GM12892 (cell line): ENCODE data around the gene FERD3L. TPM values are rescaled to one million over a fixed set of nuclear protein-coding genes. Genes with fewer than 3 reads are reported as not detected.
"Not testable (repeated sequence)": the region's sequence is repeated elsewhere in the genome, so short reads cannot be mapped to it uniquely, and the experiment has no call there.

ENCODE experiments used
- DNase-seq: peaks from one replicate; pipeline ENCODE4 v3.0.0; 2011; ENCODE audit not compliant: insufficient read length
- FAIRE-seq: peaks from 2 replicates; lab custom pipeline; 2011; peaks lifted over from hg19 to GRCh38; lab: Jason Lieb, UNC
- POLR2A ChIP-seq: IDR thresholded peaks from 2 replicates; pipeline ENCODE4 v1.6.1; 2011; ENCODE audit warnings: low read depth, low read length, control low read depth
- POLR2AphosphoS5 ChIP-seq: IDR thresholded peaks from 2 replicates; pipeline ENCODE4 v1.6.1; 2011; ENCODE audit warnings: low read depth, low read length, control low read depth
- TAF1 ChIP-seq: IDR thresholded peaks from 2 replicates; pipeline ENCODE4 v1.6.1; 2011; ENCODE audit warnings: low read depth, mild to moderate bottlenecking, control low read depth, low read length, borderline replicate concordance
- polyA plus RNA-seq: library from polyadenylated mRNA; unstranded; fragments of >200 nt; gene quantifications from one replicate; pipeline ENCODE4 v1.2.1, GENCODE V29; 2012; ENCODE audit warnings: missing spikeins, inconsistent platforms; ENCODE audit not compliant: missing spikeins

Gene FERD3L, protein sequence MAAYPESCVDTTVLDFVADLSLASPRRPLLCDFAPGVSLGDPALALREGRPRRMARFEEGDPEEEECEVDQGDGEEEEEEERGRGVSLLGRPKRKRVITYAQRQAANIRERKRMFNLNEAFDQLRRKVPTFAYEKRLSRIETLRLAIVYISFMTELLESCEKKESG
- polyA plus RNA-seq = not detected

DNA sequence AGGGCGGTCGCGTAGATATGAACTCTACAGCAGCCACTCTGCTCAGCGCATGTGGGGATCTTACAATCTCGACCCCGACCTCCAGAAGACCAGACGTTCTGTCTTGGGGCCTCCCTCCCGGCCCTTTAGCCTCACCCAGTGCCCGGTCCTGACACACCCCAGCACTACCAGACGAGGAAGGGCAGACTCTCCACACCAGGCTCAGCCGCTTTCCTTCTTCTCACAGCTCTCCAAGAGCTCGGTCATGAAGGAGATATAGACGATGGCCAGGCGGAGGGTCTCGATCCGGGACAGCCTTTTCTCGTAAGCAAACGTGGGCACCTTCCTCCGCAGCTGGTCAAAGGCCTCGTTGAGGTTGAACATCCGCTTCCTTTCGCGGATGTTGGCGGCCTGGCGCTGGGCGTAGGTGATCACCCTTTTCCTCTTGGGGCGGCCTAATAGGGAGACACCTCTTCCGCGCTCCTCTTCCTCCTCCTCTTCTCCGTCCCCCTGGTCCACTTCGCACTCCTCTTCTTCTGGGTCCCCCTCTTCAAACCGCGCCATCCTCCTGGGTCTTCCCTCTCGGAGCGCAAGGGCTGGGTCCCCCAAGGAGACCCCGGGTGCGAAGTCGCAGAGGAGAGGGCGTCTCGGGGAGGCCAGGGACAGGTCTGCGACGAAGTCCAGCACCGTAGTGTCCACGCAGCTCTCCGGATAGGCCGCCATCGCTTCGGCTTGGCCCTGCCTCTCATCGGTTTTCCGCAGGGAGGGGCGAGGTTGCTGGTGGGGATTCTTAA lies at the start of gene FERD3L:
FERD3L (minus strand) TSS at position 761 of the 773 bp plus-strand sequence; CDS start at position 702, 59 bp downstream.
- no peak for DNase-seq
- TF ChIP-seq POLR2A (no peak), POLR2AphosphoS5 (no peak), TAF1 (no peak)
- FAIRE-seq = no peak

DNA sequence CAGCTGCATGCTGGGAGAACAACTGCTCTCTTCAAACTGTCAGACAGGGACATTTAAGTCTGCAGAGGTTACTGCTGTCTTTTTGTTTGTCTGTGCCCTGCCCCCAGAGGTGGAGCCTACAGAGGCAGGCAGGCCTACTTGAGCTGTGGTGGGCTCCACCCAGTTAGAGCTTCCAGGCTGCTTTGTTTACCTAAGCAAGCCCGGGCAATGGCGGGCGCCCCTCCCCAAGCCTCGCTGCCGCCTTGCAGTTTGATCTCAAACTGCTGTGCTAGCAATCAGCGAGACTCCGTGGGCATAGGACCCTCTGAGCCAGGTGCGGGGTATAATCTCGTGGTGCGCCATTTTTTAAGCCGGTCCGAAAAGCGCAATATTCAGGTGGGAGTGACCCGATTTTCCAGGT lies 49.2 kb upstream of the FERD3L start:
- not testable (repeated sequence) for DNase-seq, FAIRE-seq

DNA sequence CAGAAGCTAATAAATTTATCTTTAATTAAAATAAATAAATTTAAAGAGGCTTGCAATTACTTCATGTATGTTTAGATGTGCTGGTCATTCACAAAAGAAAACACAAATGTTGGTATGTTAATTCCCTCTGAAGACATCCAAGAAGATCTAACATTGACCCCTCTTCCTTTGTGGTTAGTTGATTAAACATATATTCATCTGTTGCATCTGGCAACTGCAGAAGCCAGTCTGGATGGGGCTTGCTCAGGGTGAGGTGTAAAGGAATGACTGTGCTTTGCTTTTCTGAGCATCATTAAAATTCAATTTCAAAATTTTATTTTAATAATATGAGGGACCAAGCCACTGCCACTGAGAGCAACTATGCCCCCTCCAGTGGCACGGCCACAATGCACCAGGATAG lies 36.4 kb upstream of the FERD3L start:
- no peak for TF ChIP-seq TAF1
- FAIRE-seq = no peak
- no peak for DNase-seq

DNA sequence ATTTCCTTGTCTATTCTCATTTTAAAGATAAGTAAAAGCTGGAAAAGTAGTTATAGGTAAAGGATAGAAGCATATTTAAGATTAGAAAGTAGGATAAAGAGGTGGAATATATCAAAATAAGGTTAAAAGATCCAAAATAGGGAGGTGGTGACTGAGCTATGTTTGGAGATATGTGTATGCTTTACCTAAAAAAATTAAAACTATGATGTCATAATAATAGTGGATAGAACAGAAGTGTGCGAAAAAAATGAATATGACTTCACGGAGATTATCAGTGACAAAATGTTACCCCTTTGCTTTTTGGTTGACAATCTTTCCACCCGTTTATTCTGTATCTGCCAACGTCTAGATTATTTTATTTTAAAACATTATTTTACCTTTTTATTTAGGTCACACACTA lies 33.4 kb upstream of the FERD3L start:
- TF ChIP-seq TAF1 = no peak
- TF ChIP-seq POLR2AphosphoS5 = no peak
- no peak for TF ChIP-seq POLR2A
- DNase-seq (no peak), FAIRE-seq (no peak)

DNA sequence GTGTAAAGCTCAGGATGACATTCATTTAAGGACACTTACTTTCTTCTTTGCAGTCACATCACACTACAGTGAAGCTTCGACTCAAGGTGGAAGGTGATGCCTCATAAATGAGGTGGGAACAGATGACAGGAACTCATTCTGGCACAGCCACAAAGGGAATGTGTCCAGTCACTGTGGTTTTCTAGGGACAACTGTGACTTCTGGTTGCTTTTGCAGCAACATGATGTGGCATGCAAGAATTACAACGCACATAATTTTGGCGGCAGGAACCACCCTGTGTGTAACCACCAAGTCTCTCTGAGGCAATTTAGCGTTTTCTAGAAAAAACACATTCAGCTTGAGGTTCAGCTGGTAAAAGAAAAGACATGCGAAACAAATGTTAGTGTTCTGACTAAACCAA lies 32.0 kb upstream of the FERD3L start:
- TF ChIP-seq TAF1 (no peak), POLR2AphosphoS5 (no peak), POLR2A (no peak)

DNA sequence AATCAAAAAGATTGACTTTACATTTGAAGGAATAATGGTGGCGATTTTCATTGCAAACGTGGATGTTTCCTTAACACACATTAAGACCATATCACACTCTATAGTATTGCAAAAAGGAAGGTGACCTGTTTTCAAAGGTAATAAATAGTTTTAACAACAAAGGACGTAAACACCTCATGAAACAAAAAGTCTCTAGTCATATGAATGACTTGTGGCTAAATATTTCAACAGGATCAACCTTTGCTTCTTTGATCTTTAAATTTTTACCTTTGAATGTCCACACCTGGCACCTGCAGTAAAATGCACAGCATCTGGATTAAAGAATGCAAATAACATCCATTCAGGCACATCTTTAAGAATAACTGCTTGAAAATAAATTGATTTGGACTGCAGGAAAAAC lies 30.0 kb upstream of the FERD3L start:
- FAIRE-seq (no peak), DNase-seq (no peak)
- TF ChIP-seq POLR2A (no peak), POLR2AphosphoS5 (no peak), TAF1 (no peak)

More for the DNA sequence above, 32.0 kb upstream of the FERD3L start:
- DNase-seq (no peak), FAIRE-seq (no peak)

DNA sequence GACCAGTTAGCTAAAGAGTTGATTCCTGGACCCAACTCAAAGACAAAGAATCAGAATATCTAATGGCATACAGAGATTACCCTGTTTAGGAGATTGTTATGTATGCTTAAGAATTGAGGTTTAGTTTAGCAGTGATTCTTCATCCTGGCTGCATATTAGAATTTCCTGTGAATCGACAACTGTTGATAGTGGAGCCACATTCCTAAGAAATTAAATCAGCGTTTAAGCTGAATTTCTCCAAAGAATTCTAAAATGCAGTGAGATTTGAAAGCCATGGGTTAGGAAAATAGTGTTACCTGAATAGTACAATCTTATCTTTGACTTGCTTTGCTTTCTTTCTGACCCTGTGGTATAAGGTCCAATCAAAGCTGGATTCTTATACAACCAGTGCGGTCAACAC lies 16.4 kb upstream of the FERD3L start:
- TF ChIP-seq POLR2A = no peak
- TF ChIP-seq POLR2AphosphoS5 = no peak
- no peak for TF ChIP-seq TAF1
- no peak for DNase-seq
- FAIRE-seq = no peak

DNA sequence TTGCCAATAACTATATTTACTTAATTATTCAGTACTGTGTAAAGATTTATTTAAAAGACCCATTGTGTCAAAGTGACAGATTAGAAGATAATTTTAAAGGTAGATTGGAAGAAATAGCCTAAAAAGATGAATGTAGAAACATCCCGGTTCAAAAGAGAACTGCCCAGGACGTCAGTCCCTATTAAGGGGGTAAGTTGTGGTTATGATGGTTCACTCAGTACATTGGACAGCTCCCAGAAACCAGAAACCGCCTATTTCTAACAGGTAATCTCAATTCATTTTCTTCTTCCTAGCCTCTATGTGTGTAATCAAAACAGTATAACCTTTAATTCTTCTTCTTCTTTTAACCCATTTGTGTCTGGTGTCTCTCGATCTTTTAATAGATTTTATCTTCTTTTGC lies 1.5 kb upstream of the FERD3L start:
- DNase-seq = no peak
- no peak for FAIRE-seq
- TF ChIP-seq TAF1 = no peak
- no peak for TF ChIP-seq POLR2A
- TF ChIP-seq POLR2AphosphoS5 = no peak

DNA sequence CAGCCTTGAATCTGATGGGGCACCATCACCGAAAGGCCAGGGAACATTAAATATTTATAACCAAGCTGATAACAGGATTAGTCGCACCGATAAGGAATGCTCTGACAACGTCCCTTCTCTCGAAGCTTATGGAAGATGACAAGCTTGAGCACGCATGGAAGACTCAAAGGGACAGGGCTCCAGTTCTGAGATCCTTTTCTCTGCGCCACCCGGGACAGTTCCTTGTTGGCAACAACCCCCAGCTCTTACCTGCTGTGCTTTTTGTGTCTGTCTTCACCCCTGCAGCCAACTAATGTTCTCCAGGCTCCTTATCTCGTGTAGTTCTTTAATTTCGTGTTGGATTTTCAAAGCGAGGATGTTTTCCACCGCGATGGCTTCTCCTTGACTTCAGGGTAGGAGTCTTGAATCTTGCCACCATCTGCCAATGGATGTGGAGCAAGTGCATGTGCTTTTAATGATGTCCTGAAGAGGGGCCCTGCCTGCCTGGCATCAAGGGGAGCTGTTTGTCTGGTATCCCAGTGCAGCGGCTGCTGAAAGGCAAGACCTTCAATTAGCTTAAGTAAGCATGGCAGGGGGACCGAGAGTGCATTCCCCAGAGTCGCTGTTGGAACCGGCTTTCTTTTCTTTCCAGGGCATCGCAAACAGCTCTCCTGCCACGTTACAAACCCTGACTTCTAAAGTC lies 354 bp upstream of the FERD3L start:
- FAIRE-seq = no peak
- TF ChIP-seq TAF1 = no peak
- TF ChIP-seq POLR2AphosphoS5 = no peak
- no peak for TF ChIP-seq POLR2A
- no peak for DNase-seq

DNA sequence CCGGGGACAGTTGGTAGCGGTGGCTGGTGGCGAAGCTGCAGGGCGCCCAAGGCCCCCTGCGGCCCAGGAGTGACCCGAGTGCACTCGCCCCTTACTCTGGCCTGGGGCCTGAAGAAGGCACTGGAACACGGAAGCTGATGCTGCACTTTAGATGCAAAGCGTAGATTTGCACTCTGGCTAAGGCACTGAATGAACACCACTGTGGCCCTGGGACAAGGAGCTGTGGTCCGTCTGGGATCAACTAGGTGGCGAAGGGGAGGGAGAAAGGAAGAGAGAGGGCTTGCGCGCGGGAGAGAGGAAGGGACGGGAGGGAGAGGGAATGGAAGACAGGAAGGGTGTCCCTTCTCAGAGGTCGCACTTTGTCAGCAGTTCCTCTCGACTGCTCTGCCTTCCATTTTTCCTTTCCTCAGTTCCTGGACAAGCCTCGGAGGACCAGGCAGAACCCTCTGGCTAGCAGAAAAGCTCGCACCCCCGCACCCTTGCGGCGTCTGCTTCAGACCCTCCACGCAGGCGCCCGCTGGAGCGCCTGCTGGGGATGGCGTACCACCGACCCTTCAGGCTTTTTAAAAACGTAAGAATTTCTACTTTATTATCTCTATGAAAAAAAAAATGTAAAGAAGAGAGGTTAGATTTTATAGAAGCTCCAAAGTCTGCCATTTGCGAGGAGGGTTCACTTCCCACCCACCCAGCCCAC lies 1.2 kb downstream of the FERD3L start:
- no peak for DNase-seq
- FAIRE-seq = no peak
- TF ChIP-seq POLR2A (no peak), TAF1 (no peak), POLR2AphosphoS5 (no peak)

DNA sequence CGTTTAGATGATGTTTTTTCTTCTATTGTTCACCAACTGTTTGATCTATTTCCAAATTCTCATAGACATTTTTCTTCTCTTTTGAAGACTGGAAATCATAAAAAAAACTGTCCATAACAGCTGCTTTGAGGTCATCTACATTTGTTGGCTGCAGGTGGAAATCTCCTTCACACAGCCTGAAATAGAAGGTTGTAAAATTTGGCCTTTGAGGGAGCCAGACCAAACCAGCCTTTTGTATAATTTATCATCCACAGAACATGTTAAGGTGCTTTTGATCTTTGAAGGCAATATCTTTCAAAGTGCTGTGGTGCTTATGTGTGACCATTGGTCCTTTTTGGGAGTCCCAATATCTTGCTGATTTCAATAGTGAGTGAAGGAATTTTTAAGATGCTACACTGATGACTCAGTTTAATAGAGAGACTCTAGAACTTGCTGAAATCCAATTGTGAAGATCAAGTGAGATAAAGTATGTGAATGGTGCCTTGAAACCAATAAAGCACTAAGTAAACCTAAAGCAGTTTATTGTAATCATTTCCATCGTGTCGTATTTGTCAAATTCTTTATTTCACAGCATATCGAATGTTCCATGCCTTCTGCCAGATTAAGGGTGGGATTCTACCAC lies 5.4 kb downstream of the FERD3L start:
- no peak for DNase-seq
- TF ChIP-seq POLR2A (no peak), POLR2AphosphoS5 (no peak), TAF1 (no peak)
- no peak for FAIRE-seq

DNA sequence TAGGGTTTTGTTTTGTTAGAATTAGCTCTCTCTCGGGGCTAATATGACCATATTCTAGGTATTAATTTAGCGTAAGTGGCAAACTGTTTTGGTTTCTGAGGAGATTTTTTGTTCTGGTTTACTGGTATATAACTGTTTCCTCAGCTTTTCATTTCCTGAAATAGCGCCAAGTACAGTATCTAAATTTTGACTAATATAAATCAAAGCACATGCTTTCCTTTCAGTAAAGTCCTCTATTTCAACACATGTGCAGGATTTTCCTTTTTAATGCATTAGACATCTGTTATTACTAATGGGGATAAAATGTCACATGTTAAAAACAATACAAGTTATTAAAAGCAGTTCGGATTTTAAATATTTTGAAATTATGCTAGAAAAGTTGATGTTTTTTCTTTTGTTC lies 11.3 kb downstream of the FERD3L start:
- DNase-seq (no peak), FAIRE-seq (no peak)
- no peak for TF ChIP-seq POLR2AphosphoS5
- no peak for TF ChIP-seq POLR2A
- no peak for TF ChIP-seq TAF1
